ENCODE data around the gene ZCCHC14. TPM values are rescaled to one million over a fixed set of nuclear protein-coding genes. Genes with fewer than 3 reads are reported as not detected.

The ZCCHC14 gene
- total and polyA plus RNA-seq, 8 donors: 23.4 to 38.7 (median 31.4) TPM

GRCh38 chr16:87446479-87446878 is 46.3 kb downstream of the ZCCHC14 start:
- intact Hi-C loops (cut with DNase I): no loop called here
- Histone ChIP-seq H3K27ac (no peak overlapping the region), H3K36me3 (peaks cover 0 to 41% of the 10 kb centered on the region in 2 donors), H3K9me3 (no peaks in the 10 kb centered on the region), H3K27me3 (no peaks in the 10 kb centered on the region), H3K4me3 (no peak overlapping the region), H3K4me1 (no peaks in the 10 kb centered on the region)
- no peak for ATAC-seq
- DNase-seq: no peak
- no peak for TF ChIP-seq CTCF (IDR thresholded peaks at IDR 0.05)

GRCh38 chr16:87445486-87445885 is 47.3 kb downstream of the ZCCHC14 start:
- no peak overlapping the region for H3K4me3 ChIP-seq
- intact Hi-C loops (cut with DNase I): no loop called here
- DNase-seq (no peak), ATAC-seq (no peak)
- H3K27ac ChIP-seq: no peak overlapping the region
- no peaks in the 10 kb centered on the region for H3K4me1 ChIP-seq
- TF ChIP-seq CTCF (IDR thresholded peaks at IDR 0.05): no peak
- H3K36me3 ChIP-seq: peaks cover 0 to 41% of the 10 kb centered on the region in 2 donors
- no peaks in the 10 kb centered on the region for H3K27me3 ChIP-seq
- no peaks in the 10 kb centered on the region for H3K9me3 ChIP-seq

GRCh38 chr16:87443964-87444363 is 48.9 kb downstream of the ZCCHC14 start:
- TF ChIP-seq CTCF (IDR thresholded peaks at IDR 0.05): no peak
- ATAC-seq (no peak), DNase-seq (peak in 1 of 4 donors; percentile 6)
- peaks cover 0 to under 1% of the 10 kb centered on the region in 2 donors for H3K4me1 ChIP-seq
- no peak overlapping the region for H3K27ac ChIP-seq
- no peaks in the 10 kb centered on the region for H3K27me3 ChIP-seq
- H3K9me3 ChIP-seq: no peaks in the 10 kb centered on the region
- no peak overlapping the region for H3K4me3 ChIP-seq
- intact Hi-C loops (cut with DNase I): no loop called here
- peaks cover 0 to 39% of the 10 kb centered on the region in 2 donors for H3K36me3 ChIP-seq

- DNase-seq (peak in 1 of 4 donors; percentile 5), ATAC-seq (no peak)
- intact Hi-C loops (cut with DNase I): no loop called here
- H3K27me3 ChIP-seq: no peaks in the 10 kb centered on the region
- H3K36me3 ChIP-seq: peaks cover 0 to 30% of the 10 kb centered on the region in 2 donors
- no peaks in the 10 kb centered on the region for H3K9me3 ChIP-seq
- TF ChIP-seq CTCF (IDR thresholded peaks at IDR 0.05): no peak
- peaks cover 0 to 8% of the 10 kb centered on the region in 2 donors for H3K4me1 ChIP-seq
- H3K27ac ChIP-seq: no peak overlapping the region
- no peak overlapping the region for H3K4me3 ChIP-seq
Measured at GRCh38 chr16:87443016-87443415, 49.8 kb downstream of the ZCCHC14 start.

- TF ChIP-seq CTCF (IDR thresholded peaks at IDR 0.05): no peak
- H3K4me3 ChIP-seq: no peak overlapping the region
- no peaks in the 10 kb centered on the region for H3K27me3 ChIP-seq
- no peaks in the 10 kb centered on the region for H3K9me3 ChIP-seq
- ATAC-seq (no peak), DNase-seq (no peak)
- H3K4me1 ChIP-seq: peaks cover 0 to 8% of the 10 kb centered on the region in 2 donors
- peaks cover 0 to 25% of the 10 kb centered on the region in 2 donors for H3K36me3 ChIP-seq
- intact Hi-C loops (cut with DNase I): no loop called here
- no peak overlapping the region for H3K27ac ChIP-seq
Measured at GRCh38 chr16:87442581-87442966, 50.2 kb downstream of the ZCCHC14 start.
